BJ (cell line): ENCODE data around the gene HNRNPA1. TPM values are rescaled to one million over a fixed set of nuclear protein-coding genes. Genes with fewer than 3 reads are reported as not detected.
A peak's percentile ranks its signal among the peaks of the same experiment; 100 is the strongest.

Source experiments
- CTCF ChIA-PET: fragments of 350-600 bp; formaldehyde crosslinking; extraction: SDS; loops from one replicate; lab custom pipeline; 2021; ENCODE audit warnings: antibody characterized with exemption, inconsistent platforms; lab: Yijun Ruan, JAX
- POLR2A ChIA-PET: fragments of 300-600 bp; sonication (Branson Sonifier 250); formaldehyde crosslinking; extraction: SDS; loops from one replicate; lab custom pipeline; 2021; ENCODE audit warnings: antibody characterized with exemption; lab: Charles Lee
- DNase-seq: peaks from one replicate; pipeline ENCODE4 v3.0.0-alpha.2; 2011; ENCODE audit warnings: low read depth
- H3K27me3 ChIP-seq: 2 replicates; pipeline ENCODE4 v1.6.0; 2011; ENCODE audit warnings: low read length; ENCODE audit not compliant: control insufficient read depth, insufficient read depth
- H3K36me3 ChIP-seq: 2 replicates; pipeline ENCODE4 v1.5.1; 2011; ENCODE audit warnings: low read length; ENCODE audit not compliant: control insufficient read depth, insufficient read depth
- H3K4me3 ChIP-seq: 2 replicates; pipeline ENCODE4 v1.5.1; 2011; ENCODE audit warnings: low read depth, mild to moderate bottlenecking, control low read depth, low read length
- polyA plus RNA-seq: library from polyadenylated mRNA; depleted of rRNA; stranded (reverse); fragments of >200 nt; gene quantifications from 2 replicates; pipeline ENCODE4 v1.2.3, GENCODE V29; 2011
- TF ChIP-seq, protein P1 (sequence below): IDR thresholded peaks from 2 replicates; pipeline ENCODE4 v1.5.1; 2011; ENCODE audit warnings: low read depth, mild to moderate bottlenecking, control low read depth, inconsistent platforms, low read length, moderate library complexity; ENCODE audit not compliant: insufficient read depth

The HNRNPA1 gene
- polyA plus RNA-seq, 1 experiment = 466 TPM

DNA sequence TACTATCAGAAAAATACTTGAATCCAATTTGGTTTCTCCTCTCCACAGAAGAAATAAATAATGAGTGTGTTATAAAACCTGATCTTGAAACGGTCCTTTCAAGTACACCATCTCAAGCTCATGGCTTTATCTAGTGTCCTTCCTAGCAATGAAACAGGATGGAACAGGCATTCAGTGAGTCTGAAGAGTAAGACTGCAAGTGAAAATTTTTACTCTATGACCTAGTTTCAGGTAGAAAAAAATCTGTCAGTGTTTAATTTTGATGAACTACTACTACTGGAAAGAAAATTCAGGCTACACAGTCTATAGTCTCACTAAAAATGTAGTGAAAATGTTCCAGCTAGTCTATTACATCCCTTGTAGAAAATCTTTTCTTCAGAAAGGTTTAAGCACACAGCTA lies 8.3 kb upstream of the HNRNPA1 start:
- TF ChIP-seq, protein P1, sequence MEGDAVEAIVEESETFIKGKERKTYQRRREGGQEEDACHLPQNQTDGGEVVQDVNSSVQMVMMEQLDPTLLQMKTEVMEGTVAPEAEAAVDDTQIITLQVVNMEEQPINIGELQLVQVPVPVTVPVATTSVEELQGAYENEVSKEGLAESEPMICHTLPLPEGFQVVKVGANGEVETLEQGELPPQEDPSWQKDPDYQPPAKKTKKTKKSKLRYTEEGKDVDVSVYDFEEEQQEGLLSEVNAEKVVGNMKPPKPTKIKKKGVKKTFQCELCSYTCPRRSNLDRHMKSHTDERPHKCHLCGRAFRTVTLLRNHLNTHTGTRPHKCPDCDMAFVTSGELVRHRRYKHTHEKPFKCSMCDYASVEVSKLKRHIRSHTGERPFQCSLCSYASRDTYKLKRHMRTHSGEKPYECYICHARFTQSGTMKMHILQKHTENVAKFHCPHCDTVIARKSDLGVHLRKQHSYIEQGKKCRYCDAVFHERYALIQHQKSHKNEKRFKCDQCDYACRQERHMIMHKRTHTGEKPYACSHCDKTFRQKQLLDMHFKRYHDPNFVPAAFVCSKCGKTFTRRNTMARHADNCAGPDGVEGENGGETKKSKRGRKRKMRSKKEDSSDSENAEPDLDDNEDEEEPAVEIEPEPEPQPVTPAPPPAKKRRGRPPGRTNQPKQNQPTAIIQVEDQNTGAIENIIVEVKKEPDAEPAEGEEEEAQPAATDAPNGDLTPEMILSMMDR = no peak
- H3K4me3 ChIP-seq = no peak overlapping the region
- ChIA-PET POLR2A (no interaction called here), CTCF (interaction anchor here (1.2 to 1.3 kb wide), 3 partner anchors 13 to 64 kb away, joined by 3 read pairs; no protein-coding TSS in a partner anchor)
- no peaks in the 10 kb centered on the region for H3K27me3 ChIP-seq
- H3K36me3 ChIP-seq = no peaks in the 10 kb centered on the region
- no peak for DNase-seq

DNA sequence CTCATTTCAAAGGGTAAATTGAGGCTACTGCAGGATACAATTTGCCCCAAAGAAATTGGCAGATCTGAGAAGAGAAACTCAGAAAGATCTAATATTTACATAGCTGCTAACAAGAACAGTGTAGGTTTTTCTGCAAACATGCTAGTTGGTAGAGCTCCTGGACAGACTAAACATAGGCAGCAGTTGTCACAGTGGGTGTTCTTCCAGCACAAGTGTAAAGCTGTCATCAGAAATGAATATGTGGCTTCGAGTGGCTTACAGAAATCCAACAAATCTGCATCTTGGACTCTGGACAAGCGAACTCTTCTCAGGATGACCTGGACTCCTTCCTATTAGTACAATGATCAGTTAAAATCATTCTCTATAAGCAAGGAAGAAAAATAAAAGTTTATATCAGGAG lies 6.5 kb upstream of the HNRNPA1 start:
- ChIA-PET CTCF (interaction anchor here (1.1 to 1.2 kb wide), 2 partner anchors 51 to 53 kb away, joined by 3 to 4 read pairs; no protein-coding TSS in a partner anchor), POLR2A (no interaction called here)
- TF ChIP-seq, protein P1 = no peak
- Histone ChIP-seq H3K36me3 (no peaks in the 10 kb centered on the region), H3K27me3 (no peaks in the 10 kb centered on the region), H3K4me3 (no peak overlapping the region)
- DNase-seq = no peak

DNA sequence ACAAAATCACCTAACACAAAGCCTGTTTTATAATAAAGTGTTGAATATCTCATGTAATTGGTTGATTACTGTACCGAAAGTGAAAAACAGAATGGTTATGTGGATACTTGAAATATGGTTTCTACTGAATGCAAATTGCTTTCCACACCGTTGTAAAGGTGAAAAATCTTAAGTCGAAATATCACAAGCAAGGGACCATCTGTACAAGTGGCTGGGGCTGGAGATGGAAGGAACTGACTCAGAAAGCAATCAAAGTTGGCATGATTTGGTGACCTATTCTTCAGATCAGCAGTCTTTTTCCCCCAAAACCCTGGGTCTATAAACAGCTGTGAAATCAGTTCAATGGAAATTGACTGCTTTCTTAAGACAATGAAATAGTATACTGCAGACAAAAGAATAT lies 4.2 kb upstream of the HNRNPA1 start:
- H3K4me3 ChIP-seq = no peak overlapping the region
- ChIA-PET CTCF (interaction anchor here (1.2 to 1.6 kb wide), 2 partner anchors 25 to 94 kb away, joined by 3 to 4 read pairs; no protein-coding TSS in a partner anchor), POLR2A (no interaction called here)
- TF ChIP-seq, protein P1 = no peak
- DNase-seq = no peak
- H3K36me3 ChIP-seq = no peaks in the 10 kb centered on the region
- no peaks in the 10 kb centered on the region for H3K27me3 ChIP-seq

DNA sequence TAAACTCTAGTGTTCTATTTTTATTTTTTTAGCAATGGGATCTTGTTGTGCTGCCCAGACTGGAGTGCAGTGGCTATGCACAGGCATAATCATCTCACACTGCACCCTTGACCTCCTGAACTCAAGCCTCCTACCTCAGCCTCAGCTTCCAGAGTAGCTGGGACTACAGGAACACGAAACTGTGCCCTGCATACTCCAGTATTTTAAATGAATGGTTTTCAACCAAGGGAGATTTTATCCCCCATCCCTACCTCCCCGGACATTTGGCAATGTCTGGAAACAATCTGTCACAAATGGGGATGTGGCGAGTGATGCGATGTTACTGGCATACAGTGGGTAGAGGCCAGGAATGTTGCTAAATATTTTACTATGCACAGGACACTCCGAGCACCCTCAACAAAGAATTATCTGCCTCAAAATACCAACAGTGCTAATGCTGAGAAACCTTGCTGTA lies 2.7 kb upstream of the HNRNPA1 start:
- Histone ChIP-seq H3K27me3 (no peaks in the 10 kb centered on the region), H3K36me3 (peaks cover 2% of the 10 kb centered on the region; the same call in 1 of the 2 replicates), H3K4me3 (peak overlapping the region; percentile 64)
- no peak for DNase-seq
- CTCF ChIA-PET = interaction anchor here (1.2 kb wide), 1 partner anchor 10 kb away, joined by 3 read pairs; no protein-coding TSS in a partner anchor
- TF ChIP-seq, protein P1 = no peak
- POLR2A ChIA-PET = no interaction called here

DNA sequence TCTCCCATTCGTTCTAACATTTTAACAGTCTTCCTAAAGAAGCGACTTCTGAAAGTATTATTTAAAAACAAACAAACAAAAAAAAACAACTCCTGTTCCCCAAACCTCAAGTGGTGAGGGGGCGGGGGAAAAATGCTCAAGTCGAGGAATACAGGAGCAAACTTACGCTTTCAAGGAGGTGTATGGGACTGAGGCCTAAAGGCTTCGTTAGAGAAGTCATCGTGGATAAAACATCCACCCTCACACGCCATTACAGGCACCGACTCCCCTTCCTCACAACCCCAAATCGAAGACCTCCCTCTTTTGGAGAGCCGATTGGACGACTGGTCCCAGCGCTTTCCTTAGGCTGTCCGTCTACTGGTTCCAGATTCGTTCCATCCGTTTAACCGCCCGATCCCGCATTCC lies 1.3 kb upstream of the HNRNPA1 start:
- ChIA-PET CTCF (interaction anchor here (0.7 to 1.7 kb wide), 8 partner anchors 14 to 101 kb away, joined by 3 to 12 read pairs (median 4); partner anchors contain the start of gene NFE2), POLR2A (interaction anchor here (0.5 to 1.4 kb wide), 6 partner anchors 16 to 88 kb away, joined by 3 to 9 read pairs (median 4); partner anchors contain the start of gene COPZ1)
- peaks cover 6% of the 10 kb centered on the region for H3K36me3 ChIP-seq
- no peak for DNase-seq
- no peaks in the 10 kb centered on the region for H3K27me3 ChIP-seq
- peak overlapping the region; percentile 64 for H3K4me3 ChIP-seq
- TF ChIP-seq, protein P1 = 0 out of 2 replicates have a peak, but pooled peaks have one; percentile 1
